Activated CD8-positive, alpha-beta memory T cell treated with anti-CD3 and anti-CD28 coated beads, Interleukin-2, amount 50 U/mL, for 48 hours (primary cell): ENCODE results near the gene NEK10.
"Not testable (repeated sequence)": the region's sequence is repeated elsewhere in the genome, so short reads cannot be mapped to it uniquely, and the experiment has no call there.

ENCODE experiments used
- DNase-seq: peaks from one replicate; pipeline ENCODE4 v3.0.0-alpha.2; 2020

The NEK10 gene, protein sequence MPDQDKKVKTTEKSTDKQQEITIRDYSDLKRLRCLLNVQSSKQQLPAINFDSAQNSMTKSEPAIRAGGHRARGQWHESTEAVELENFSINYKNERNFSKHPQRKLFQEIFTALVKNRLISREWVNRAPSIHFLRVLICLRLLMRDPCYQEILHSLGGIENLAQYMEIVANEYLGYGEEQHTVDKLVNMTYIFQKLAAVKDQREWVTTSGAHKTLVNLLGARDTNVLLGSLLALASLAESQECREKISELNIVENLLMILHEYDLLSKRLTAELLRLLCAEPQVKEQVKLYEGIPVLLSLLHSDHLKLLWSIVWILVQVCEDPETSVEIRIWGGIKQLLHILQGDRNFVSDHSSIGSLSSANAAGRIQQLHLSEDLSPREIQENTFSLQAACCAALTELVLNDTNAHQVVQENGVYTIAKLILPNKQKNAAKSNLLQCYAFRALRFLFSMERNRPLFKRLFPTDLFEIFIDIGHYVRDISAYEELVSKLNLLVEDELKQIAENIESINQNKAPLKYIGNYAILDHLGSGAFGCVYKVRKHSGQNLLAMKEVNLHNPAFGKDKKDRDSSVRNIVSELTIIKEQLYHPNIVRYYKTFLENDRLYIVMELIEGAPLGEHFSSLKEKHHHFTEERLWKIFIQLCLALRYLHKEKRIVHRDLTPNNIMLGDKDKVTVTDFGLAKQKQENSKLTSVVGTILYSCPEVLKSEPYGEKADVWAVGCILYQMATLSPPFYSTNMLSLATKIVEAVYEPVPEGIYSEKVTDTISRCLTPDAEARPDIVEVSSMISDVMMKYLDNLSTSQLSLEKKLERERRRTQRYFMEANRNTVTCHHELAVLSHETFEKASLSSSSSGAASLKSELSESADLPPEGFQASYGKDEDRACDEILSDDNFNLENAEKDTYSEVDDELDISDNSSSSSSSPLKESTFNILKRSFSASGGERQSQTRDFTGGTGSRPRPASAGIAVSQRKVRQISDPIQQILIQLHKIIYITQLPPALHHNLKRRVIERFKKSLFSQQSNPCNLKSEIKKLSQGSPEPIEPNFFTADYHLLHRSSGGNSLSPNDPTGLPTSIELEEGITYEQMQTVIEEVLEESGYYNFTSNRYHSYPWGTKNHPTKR

DNA sequence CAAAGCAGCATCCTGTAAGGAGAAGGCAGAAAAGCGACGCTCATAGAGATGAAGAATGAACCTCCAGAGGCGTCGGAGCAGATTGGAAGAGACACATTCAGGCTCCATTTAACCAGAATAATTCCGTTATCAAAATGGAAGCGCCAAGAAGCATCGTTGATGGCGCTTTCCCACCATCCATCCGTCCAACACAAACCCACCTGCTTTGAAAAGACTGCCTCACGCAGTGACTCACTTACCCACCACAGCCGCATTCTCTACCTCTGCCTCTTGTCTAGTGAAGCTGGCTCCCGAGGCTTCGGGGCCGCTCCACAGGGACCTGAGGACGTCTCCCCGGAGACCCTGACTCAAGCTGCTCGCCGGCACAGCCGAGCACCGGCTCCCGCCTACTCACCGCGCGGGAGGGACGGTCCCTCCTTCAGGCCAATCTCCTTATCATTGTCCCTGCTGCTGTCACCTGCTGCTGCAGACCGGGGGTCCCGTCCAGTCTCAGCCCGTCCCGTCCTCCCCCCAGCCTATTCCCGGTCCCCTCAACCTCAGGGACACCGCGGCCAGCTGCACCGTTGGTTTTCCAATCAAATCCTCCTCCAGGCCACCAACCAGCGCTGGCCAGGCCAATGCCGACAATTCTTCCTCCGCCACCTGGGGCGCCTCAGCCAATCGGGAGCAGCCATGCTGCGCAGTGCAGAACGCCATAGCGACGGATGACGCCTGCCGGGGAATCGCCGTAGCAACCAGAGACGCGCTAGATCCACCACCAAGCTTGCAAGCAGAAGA, at the start of gene NEK10:
Gene NEK10 (minus strand): TSS at position 553 of the 777 bp plus-strand sequence. CDS start 16,501 bp downstream, outside the sequence.
- DNase-seq: peak; percentile 95

DNA sequence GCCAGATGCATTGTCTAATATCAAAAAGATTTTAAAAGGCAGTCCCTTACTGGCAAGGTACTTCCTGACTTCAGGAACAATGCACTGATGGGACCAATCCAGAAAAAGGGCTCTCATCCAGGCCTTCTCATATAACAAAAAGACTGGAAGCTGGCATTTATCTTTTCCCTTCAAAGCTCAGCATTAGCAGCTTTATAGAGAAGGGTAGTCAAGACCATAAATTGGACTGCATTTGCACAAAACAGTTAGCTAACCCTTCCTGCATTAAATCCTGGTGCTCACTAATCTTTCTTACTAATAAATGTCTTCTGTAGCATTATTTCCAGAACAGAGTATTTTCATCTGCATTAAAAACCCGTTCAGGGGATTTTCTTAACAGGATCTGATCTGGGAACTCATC, 46.0 kb upstream of the NEK10 start:
- no peak for DNase-seq

DNA sequence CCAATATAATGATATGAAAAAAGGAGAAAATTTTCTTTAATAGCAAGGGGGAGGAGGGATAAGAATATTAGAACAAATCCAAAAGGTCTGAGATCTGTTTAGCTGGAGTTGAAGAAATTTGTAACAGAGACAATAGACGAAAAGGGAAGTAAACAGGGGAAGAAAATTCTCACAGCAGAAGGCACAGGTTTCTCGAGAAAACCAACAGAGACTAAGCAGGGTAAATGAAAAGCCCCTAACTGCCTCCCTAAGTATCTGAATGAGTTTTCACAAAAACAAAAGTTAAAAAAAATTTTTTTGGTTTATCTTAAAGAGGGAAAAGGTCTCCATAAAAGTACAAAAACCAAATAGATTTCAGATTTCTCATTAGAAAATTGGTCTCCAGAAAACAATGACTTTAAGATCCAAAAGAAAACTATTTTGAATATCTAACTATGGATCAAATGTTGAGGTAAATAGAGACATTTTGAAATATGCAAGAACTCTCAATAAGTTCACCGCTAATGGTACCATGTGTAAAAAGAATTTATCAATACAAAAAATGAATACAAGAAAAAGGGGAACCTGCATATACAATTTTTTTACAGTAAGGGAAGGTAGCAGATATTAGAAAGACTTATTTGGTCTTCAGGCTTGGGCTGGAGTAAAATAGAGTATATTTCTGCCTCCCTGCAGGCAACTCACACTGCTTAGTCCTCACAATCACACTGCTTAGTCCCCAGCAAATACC, 23.9 kb upstream of the NEK10 start:
- DNase-seq: no peak

DNA sequence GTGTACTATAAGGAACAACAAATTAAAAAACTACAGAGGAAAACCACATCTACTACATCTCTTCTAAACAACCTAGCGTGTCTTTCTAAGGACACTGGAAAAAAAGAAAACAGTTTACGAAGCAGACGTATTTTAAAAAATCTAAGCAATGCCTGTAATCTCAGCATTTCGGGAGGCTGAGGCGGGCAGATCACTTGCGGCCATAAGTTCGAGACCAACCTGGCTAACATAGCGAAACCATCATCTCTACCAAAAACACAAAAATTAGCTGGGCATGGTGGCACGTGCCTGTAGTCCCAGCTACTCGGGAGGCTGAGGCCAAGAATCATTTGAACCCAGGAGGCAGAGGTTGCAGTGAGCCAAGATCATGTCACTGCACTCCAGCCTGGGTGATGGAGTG, 23.2 kb upstream of the NEK10 start:
- not testable (repeated sequence) for DNase-seq

DNA sequence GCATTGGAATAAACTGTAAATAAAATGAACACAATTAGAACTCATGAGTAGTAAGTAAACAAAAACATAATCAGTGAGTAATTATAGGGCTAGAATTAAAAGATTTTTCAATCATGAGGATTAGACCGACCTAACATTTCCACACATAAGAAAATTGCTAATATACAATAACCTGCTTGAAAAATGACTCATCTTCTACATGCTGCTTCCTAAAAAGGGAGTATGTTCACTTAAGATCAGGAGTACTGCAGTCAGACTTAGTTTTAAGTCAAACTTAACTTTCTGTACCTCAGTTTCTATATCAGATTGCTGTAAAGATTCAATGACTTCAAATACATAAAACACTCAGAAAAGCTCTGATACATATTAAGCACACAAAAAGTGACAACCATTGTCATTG, 22.6 kb upstream of the NEK10 start:
- DNase-seq: no peak

DNA sequence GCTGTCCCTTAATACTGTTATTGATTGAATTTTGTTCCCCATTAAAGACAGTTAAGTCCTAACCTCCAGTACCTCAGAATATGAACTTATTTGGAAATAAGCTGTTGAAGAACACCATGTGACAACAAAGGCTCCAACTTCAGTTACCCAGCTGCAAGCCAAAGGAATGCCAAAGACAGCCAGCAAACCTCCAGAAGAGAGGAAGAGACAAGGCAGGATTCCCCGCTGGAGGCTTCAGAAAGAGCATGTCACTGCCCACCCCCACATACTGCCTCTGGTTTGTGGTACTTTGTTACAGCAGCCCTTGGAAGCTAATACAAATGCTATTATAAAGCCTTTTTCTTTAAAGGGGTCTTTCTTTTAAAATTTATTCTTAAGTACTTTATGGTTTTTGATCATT, 18.4 kb upstream of the NEK10 start:
- no peak for DNase-seq

DNA sequence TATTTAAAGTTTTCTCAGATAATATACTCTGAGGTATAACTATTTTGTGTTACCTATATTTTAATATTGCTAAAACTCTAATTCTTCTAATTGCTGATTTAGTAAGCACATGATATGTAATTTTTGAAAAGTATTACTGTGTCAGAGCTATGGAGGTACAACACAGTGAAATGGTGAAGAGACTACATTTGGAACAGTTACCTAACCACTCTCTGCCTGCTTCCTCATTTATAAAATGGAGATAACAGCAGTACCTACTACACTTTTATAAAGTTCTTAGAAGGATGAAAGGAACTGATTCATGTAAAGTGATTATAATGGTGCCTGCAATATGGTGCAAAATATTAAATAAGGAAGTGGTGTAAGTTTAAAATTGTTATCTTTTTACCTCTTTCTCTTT, 16.3 kb upstream of the NEK10 start:
- no peak for DNase-seq

DNA sequence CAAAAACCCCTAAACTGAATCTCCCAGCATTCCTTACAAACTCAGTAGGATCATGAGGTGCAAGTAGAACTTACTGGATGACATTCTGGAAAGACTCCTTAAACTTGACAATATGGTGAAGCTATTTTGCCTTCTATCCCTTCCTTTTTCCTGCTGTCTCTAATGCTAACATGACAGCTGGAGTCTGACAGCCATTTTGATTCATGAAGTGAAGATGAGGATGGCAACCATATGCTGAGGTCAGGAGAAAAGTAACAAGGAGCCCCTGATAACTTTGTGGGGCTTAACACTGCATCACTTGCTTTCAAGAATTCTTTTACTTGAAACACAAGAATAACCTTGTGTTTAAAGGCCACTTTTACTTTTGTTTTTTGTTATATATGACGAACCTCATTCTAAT, 15.0 kb upstream of the NEK10 start:
- DNase-seq: no peak

DNA sequence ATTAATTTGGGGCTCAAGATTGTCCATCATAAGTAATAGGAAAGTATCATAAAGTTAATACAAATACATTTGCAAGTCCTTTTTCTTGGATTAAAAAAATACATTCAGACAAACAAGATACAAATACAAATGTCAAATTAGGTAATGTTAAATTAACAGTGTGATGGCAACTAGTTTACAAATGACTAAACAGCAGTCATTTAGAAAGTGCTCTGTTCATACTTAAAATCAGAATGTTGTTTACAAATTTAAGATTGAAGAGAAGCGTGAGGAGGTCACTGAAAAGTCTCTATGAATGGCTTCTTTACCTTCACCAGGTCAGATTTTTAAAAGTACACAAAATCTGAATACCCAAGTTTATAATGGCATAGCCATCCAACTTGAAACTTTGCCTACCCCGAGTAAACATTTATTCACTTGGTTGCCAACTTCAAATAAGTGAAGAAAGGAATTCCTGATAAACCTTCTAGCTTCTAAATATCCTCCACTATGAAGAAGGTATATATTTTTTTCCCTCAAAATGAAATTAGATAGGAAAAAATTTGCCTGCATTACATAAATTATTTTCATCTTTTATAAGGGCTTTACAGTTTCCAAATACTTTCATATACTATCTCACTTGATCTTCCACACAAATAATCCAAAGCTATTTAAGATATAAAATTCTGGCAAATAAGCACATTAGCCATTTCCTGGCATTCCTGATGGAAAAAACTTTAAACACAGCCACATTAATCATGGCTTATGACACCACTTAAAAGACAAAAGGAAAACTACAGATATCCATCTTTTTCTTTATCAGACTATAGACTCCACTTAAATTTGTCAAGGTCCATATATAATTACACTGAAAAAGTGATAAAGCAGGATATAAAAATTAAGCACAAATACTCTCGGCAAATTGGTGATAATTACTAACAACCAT, 11.5 kb upstream of the NEK10 start:
- DNase-seq: no peak

DNA sequence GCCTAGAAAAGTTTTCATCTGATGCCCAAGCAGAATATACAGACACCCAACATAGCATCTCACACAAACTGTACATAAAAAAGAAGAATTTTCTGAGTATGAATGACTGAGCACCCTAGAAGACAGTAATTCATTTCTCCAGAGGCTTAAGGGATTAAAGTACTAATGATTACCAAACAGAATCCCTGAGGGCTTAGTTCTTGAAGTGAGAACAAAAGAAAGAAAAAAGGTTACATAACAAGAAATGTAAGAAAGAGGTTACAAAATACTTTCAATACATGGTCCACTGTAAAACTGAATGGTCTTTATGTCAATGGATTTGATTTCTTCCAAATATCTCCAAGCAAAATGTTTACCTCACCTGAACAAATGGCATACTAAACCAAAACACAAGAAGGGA, 9.1 kb upstream of the NEK10 start:
- DNase-seq: no peak

DNA sequence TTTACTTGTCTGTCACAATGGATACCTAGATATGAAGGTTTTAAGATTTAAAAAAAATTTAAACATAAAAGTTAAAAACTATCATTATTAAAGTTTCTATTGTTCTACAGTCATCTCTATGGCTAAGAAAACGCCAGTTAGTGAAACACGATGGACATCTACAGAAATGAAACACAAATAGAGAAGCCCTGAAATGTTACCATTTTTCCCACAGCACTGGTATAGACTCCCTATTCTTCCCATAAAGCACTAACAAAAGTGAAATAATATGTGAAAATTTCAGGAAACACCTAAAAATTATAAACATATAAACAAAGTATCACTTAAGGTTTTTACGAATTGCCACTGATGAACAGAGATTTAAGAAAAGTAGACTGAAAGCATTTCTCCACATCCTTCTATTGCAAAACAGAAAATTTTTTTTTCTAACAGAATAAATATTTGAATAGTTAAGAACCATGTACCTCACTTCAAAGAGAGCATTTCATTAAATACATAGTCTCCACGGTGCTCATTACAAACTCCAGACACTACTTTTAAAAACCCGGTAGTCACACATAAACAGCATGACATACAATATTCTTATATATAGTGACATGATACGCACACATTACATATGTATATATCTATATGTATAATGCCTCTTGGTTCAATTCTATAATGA, 7.1 kb upstream of the NEK10 start:
- DNase-seq: no peak

DNA sequence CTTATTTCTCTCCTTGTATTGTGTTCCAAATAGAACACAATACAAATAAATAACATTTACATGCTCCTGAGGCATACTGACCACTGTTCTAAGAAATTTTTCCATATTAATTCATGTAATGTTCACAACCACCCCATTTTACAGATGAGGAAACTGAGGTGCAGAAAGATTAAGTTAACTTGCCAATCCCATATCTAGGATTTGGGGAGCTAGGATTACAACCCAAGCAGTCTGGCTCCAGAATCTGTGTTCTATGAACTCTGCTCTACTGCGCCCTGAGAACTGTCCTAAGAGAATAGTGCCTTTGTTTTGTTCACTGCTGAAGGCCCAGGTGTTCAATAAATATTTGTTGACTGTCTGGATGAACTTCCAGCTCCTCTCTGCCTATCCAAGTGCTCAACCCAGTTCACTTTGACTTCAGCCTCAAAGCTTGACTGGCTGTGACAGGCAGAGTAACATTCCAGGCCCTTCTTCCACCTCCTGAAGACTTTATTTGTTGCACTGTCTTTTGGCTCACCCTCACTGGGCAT, 3.1 kb downstream of the NEK10 start:
- DNase-seq: no peak

DNA sequence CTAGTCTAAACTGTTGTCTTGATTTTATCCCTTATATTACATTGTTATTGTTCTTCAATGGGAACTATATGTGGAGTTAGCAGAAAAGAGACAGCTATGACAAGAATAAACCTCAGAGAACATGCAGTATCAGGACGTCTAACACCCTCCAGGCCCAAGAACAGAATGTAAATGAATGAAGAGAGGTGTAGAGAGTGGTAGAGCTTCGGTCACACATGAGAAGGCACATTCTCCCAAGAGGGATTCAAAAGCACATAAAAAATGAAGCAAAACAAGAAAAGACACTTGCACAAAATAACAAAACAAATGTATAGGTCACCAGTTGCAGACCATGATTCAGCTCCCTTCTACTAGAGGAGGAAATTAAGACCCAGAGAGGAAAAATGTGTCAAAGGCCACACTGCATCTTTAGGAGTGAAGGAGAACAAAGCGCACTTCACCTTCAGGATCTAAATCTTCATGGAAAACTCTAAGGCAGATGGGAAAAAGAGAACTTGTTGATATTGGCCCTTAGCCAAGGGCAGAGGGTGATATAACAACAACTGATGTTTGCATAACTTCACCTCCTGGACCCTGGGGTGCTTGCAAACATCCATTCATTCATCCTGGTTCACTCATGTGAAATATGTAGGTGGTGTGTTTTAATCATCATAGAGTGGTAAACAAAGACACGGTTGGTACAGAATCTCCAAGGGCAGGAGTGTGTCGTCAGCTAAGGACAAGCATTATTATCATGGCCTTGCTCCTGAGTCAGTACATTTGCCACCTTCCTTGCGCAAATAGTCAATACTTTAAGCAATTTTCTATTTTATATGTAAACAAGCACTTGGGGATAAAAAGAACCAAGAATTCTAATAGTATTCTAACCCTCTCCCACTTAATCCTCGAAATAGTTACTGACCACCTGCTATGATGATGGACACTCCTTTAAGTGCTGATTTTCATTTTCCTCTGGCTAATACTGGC, 8.8 kb downstream of the NEK10 start:
- no peak for DNase-seq

DNA sequence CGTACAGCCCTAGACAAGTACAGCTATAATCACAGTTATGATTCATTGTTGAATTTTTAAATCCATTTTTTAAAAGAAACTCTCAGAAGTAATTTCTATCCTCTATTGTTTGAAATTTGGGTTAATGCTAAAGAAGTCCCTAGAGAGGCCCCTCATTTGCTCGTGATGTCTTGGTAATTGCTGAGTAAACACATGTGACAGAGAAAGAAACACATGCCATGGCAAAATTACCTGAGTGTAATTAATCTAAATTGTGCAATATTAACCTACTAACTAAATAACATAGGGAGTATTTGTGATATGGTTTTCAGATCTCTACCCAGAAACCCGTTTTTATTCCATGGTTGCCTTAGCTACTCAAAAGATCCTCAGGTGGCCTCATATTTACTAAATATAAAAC, 10.8 kb downstream of the NEK10 start:
- no peak for DNase-seq

DNA sequence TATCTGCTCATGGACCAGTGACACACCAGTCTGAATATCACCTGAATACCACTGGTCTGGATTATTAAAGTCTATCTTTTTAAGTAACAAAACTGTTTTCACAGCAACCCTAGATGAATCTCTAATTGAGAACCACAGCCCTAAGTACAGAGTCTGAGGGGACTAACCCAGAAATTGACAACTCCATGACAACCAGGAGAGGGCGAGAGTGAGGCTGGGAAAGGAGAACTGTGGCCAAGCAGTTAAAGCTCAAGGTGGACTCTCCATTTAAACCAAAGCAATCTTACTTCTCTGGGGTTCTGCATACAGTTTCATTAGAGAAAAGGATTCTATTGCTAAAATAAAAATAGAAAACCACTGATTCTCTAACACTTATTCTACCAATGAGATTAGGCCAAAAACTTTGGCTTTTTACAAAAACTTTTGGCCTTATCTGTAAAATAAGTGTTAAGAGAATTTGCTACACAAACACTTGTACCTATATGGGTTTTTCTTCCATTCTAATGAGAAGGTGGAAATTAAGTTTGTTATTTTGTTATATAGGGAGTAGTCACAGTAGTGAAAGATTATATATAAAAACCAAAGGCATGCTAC, 11.4 kb downstream of the NEK10 start:
- DNase-seq: no peak

DNA sequence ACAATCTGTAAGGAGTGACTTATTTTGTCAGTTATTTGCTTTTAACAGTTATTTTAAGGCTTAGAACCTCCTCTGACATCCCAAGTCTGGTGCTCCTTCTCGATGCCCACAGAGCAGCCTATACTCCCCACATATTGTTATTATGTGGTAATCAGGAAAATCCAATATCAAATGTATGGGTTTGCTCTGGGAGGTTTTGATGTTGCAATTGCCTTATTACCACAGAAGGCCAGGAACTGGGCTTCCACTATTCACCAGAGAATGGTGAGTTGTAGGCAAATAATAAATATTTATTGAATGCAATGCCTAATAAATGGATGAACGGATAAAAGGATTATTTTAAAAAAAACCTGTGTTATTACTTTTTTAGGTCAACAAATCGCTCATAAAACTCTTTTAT, 12.2 kb downstream of the NEK10 start:
- DNase-seq: no peak

DNA sequence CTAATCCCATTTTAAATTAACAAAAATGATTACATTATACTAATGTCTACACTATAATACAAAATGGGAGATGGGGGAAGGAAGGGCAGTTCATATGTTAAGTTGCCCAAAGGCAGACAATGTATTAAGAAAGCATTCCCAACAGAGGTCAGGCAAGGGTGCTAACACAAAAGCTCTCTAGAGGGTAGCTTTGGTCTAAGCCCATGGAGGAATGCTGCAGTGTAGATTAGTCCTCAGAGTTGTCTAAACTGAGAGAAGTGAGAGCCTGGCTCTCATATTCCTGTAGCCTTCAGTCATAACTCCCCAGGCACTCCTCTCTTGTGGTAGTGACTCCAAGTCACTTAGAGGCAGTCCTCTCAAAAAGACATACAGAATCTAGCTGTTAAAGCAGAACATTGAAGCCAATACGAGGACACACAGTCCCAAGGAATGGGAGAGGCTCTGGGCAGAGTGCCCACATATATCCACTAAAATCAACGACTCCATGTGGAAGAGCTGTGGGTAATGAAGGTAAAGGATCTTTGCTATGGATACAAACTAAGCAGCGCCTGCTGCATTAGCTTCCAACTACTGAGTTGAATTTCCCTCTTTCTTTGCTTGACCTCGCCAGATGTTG, 14.5 kb downstream of the NEK10 start:
- no peak for DNase-seq

DNA sequence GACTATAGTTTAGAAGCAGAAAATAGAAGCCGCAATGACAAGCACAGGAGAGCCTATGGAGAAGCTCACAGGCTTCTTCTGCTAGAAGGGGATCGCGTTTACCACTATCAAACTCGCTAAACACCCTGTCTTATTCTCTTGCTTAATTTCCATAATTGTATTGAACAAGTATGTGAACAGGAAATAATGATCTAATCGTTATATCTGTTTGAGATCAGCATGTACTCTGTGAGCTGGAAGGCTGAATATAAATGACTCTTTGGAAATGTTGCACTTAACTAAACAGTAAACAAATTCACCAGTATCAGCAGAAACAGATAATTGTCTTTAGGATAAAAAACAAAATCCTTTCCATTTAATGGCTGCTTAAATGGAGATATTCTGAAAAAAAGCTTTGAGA, 15.0 kb downstream of the NEK10 start:
- DNase-seq: no peak
